Measurements from ENCODE around the gene SLC37A4. TPM values are rescaled to one million over a fixed set of nuclear protein-coding genes. Genes with fewer than 3 reads are reported as not detected.

The SLC37A4 gene
- 10.1 to 11.1 TPM (median 10.5 TPM) in 5 replicates for total RNA-seq (2022; extraction: Qiagen RNA extraction; ENCODE audit: low read depth)

DNA sequence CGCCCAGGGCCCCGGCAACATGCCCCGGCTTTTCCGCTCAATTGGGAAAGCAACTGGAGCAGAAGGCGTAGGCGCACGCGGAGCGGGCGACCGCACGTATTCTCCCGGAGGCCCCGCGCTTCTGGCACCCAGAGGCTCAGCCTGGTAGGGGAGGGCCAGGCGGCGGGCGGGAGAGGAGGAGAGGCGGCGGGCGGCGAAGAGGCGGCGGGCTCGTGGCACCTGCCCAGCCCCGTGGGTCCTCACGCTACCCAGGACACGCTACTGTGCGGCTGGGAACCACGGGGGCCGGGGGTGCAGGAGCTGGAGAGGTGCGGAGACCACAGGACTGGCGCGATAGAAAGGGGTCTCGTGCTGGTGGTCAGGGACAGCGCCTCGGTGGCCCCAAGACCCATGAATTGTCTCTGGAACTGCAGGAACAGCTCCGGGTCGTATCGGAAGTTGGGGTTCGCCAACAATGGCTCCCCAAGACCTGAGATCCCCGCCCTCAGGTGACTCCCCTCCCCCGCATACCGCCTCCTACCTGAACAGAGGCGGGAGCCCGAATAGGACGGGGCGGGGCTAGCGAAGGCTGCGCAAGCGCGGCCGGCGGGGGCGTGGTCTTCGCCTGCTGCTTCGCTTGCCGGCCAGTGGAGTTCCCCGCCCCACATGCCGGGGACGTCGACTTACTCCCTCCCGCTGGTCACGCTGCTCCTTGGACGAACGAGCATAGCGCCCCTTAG, at the start of gene SLC37A4:
Gene SLC37A4 (minus strand): TSS at position 549 of the 719 bp plus-strand sequence.

DNA sequence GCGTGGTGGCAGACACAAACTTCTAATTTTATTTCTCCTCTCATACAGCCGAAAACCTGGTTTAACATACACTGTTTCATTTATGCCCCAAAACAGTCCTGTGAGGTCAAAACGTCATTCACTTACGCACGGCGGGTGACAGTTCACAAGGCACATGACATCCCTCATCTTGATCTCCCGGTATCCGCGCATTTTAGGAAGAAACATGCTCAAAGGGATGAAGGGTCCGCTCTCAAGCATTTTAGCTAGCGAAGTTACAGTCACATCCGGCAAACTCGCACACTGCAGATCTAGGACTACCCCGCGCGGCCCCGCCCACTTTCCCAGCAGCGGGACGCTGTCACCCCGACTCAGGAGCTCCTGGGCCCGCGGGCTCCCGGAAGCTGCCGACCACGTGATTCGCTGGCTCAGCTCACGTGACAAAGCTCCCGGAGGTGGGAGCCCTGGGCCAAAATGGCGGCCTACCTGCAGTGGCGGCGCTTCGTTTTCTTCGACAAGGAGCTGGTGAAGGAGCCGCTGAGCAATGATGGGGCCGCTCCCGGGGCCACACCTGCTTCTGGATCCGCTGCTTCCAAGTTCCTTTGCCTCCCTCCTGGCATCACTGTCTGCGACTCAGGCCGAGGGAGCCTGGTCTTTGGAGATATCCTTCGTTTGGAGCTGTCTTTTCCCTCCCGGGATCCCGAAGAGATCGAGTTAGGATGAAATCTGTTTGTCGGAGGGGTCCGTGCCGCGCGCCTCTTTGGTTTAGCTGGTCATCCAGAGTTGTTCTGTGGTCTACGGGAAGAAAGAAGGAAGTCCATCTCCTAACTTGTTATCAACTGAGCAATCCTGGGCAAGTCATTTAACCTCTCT, 36.9 kb upstream of the SLC37A4 start, which contains the start of gene VPS11:
Gene VPS11 (plus strand): TSS at position 448 of the 852 bp plus-strand sequence. CDS start 6 bp downstream, at position 454.

DNA sequence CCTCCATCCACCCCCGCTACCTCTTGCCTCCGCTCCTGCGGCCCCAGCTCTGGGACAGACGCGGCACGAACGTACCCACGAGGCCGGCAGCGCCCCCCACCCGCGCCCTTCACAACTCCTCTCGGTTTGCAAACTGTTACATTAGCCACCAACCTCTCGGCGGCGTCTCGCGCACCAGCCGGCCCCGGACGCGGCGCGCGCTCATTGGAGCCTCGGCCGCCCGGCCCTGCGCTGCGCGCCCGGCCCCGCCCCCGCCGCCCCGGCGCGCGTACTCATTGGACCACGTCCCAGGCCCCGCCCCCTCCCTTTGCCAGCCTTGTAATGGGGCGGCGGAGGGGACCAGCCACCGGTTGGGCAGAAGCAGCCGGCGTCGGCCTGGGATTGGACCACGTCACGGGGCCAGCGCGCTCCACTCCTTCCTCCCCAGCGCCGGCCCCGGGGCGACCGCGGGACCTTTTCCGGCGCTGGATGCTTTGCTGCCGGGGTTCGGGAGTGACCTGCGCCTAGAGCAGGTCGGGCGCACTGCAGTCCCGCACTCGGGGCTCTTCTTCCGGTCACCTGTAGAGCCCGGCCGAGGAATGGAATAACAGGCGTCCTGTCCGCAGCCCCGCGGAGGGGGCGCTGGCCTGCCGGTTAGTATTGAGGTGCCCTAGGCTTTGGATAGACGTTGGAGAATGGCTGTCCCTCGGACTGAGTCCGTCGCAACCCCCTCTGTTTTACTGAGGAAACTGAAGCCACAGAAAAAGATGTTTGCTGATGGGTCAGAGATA, 26.5 kb upstream of the SLC37A4 start, which contains the start of gene HYOU1:
Gene HYOU1 (minus strand): TSS at position 206 of the 770 bp plus-strand sequence. CDS start 1,045 bp downstream, outside the sequence.

DNA sequence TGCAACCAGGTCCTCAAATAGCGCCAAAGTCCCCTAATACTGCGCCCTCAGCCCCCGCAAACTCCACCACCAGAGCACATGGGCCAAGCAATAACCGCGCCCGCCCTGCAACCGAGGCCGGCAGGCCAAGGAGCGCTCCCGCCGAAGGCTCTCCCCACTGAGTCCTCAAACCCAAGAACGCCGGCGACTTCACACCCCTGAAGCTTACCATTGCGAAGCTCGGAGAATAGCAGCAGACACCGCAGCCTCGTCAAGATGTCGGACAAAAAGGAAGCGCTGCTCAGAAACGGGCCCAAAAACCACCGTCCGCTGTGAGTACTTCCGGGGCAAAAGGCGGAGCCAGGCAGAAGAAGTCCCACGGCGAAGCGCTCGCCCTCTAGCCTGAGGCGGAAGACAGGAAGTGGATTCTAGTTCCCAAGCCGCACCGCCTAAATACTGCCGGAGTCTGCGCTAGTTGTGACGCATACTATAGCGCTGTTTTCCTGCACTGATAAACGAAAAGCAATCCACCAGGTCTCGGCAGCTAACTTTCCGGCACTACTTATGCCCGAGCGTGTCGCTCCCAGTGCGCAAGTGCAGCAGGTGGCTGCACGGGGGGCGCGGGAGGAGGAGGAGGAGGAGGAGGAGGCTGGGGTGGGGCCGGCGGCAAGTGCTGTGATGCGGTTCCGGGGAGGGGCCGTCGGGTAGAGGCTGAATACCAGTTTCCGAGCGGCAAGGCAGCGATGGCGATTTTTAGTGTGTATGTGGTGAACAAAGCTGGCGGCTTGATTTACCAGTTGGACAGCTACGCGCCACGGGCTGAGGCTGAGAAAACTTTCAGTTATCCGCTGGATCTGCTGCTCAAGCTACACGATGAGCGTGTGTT, 12.4 kb downstream of the SLC37A4 start, which contains the start of the genes RPS25 and TRAPPC4:
Gene RPS25 (minus strand): TSS at position 270 of the 865 bp plus-strand sequence. CDS start 59 bp downstream, at position 211.
Gene TRAPPC4 (plus strand): TSS at position 693 of the 865 bp plus-strand sequence. CDS start 30 bp downstream, at position 723.

DNA sequence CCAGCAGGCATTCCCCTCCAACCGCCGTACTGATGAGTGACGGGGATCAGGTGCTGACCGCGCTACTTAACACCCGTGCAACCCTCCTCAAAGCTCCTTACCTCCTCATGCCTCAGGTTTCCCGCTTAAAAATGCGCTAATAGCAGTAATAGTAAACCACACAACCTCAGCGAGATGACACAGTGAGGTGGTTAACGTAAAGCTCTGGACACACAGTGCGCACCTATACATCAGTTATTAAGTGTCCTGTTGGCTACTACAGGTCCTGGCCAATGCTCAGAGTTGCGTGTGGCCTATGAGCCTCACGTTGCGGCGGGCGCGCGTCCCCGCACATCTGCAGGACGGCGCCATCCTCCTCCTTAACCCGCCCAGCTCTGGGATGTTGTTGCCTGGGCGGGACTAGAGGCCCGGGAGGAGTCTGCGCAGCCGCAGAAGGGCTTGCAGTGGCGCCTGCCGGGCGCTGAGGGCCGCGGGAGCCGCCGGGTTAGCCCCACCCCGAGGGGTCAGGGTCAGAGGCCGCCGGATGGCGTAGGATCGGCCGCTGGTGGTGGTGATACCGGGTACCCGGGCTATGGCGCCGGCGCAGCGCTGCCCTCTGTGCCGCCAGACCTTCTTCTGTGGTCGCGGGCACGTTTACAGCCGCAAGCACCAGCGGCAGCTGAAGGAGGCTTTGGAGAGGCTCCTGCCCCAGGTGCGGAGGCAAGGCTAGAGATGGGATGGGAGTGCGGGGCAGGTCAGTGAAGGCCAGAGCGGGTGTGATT, 32.9 kb downstream of the SLC37A4 start, which contains the start of gene CENATAC:
Gene CENATAC (plus strand): TSS at position 512 of the 761 bp plus-strand sequence. CDS start 60 bp downstream, at position 572.

Other genes with a start within 250 kb of the SLC37A4 start
- gene DDX6, start 239.7 kb downstream of the SLC37A4 start, total RNA-seq (2022; extraction: Qiagen RNA extraction; ENCODE audit: low read depth): 22.6 to 38.5 TPM (median 22.7 TPM) in 5 replicates
- gene CXCR5, start 147.0 kb downstream of the SLC37A4 start, total RNA-seq (2022; extraction: Qiagen RNA extraction; ENCODE audit: low read depth): 0.14 to 0.28 TPM (median 0.19 TPM) in 4 of 5 replicates, not detected in the other
- 84.9 to 149 TPM (median 110 TPM) in 5 replicates for gene BCL9L, start 105.0 kb downstream of the SLC37A4 start, total RNA-seq (2022; extraction: Qiagen RNA extraction; ENCODE audit: low read depth)
- gene UPK2, start 74.6 kb downstream of the SLC37A4 start, total RNA-seq (2022; extraction: Qiagen RNA extraction; ENCODE audit: low read depth): 0.77 to 1.1 TPM (median 0.98 TPM) in 5 replicates
- not detected in 5 replicates for gene FOXR1, start 59.1 kb downstream of the SLC37A4 start, total RNA-seq (2022; extraction: Qiagen RNA extraction; ENCODE audit: low read depth)
- 10.2 to 19.3 TPM (median 12.5 TPM) in 5 replicates for gene CENATAC, start 32.7 kb downstream of the SLC37A4 start, total RNA-seq (2022; extraction: Qiagen RNA extraction; ENCODE audit: low read depth)
- gene RPS25, start 12.5 kb downstream of the SLC37A4 start, total RNA-seq (2022; extraction: Qiagen RNA extraction; ENCODE audit: low read depth): 784 to 1,110 TPM (median 839 TPM) in 5 replicates
- gene TRAPPC4, start 12.1 kb downstream of the SLC37A4 start, total RNA-seq (2022; extraction: Qiagen RNA extraction; ENCODE audit: low read depth): 53.3 to 65.7 TPM (median 59.7 TPM) in 5 replicates
- gene HYOU1, start 26.3 kb upstream of the SLC37A4 start, total RNA-seq (2022; extraction: Qiagen RNA extraction; ENCODE audit: low read depth): 49.6 to 62.0 TPM (median 60.2 TPM) in 5 replicates
- 9.5 to 13.7 TPM (median 13.2 TPM) in 5 replicates for gene VPS11, start 36.9 kb upstream of the SLC37A4 start, total RNA-seq (2022; extraction: Qiagen RNA extraction; ENCODE audit: low read depth)
- 46.1 to 52.0 TPM (median 51.1 TPM) in 5 replicates for gene HMBS, start 54.0 kb upstream of the SLC37A4 start, total RNA-seq (2022; extraction: Qiagen RNA extraction; ENCODE audit: low read depth)
- 30.9 to 46.9 TPM (median 43.8 TPM) in 5 replicates for gene DPAGT1, start 71.0 kb upstream of the SLC37A4 start, total RNA-seq (2022; extraction: Qiagen RNA extraction; ENCODE audit: low read depth)
- 4.2 to 7.6 TPM (median 7.0 TPM) in 5 replicates for gene C2CD2L, start 76.5 kb upstream of the SLC37A4 start, total RNA-seq (2022; extraction: Qiagen RNA extraction; ENCODE audit: low read depth)
- gene HINFP, start 90.7 kb upstream of the SLC37A4 start, total RNA-seq (2022; extraction: Qiagen RNA extraction; ENCODE audit: low read depth): 9.3 to 13.2 TPM (median 11.9 TPM) in 5 replicates
- 0.15 to 0.87 TPM (median 0.30 TPM) in 5 replicates for gene ABCG4, start 118.2 kb upstream of the SLC37A4 start, total RNA-seq (2022; extraction: Qiagen RNA extraction; ENCODE audit: low read depth)
- 7.7 to 11.4 TPM (median 9.9 TPM) in 5 replicates for gene NLRX1, start 137.8 kb upstream of the SLC37A4 start, total RNA-seq (2022; extraction: Qiagen RNA extraction; ENCODE audit: low read depth)
- 0.27 to 0.45 TPM (median 0.39 TPM) in 4 of 5 replicates, not detected in the other for gene NHERF4, start 154.6 kb upstream of the SLC37A4 start, total RNA-seq (2022; extraction: Qiagen RNA extraction; ENCODE audit: low read depth)
- gene CBL, start 175.5 kb upstream of the SLC37A4 start, total RNA-seq (2022; extraction: Qiagen RNA extraction; ENCODE audit: low read depth): 7.2 to 10.1 TPM (median 8.8 TPM) in 5 replicates

Measured in A549 treated with CpdA at 1 μM for 4 hours (cell line).